Smooth muscle cell (in vitro differentiated cells): ENCODE measurements around the gene SPEN. TPM values are rescaled to one million over a fixed set of nuclear protein-coding genes. Genes with fewer than 3 reads are reported as not detected.

Source experiments
- DNase-seq: peaks from one replicate; lab custom pipeline; 2025; ENCODE audit not compliant: unreplicated experiment; lab: John Stamatoyannopoulos, UW
- H2AFZ ChIP-seq: fragments of 200-600 bp; sonication (generic); 2 replicates; pipeline ENCODE4 v1.6.0; 2016; ENCODE audit warnings: antibody characterized with exemption, low read depth, mild to moderate bottlenecking
- H3F3A ChIP-seq: fragments of 200-600 bp; sonication (generic); 2 replicates; pipeline ENCODE4 v1.6.0; 2017; ENCODE audit warnings: antibody characterized with exemption, low read depth
- H3K27ac ChIP-seq: fragments of 200-600 bp; sonication (generic); 2 replicates; pipeline ENCODE4 v1.5.1; 2016; ENCODE audit warnings: low read depth, mild to moderate bottlenecking
- H3K27me3 ChIP-seq: fragments of 200-600 bp; sonication (generic); 2 replicates; pipeline ENCODE4 v1.6.1; 2016; ENCODE audit warnings: low read depth, mild to moderate bottlenecking
- H3K36me3 ChIP-seq: fragments of 200-600 bp; sonication (generic); 2 replicates; pipeline ENCODE4 v1.5.1; 2016; ENCODE audit warnings: low read depth
- H3K4me1 ChIP-seq: fragments of 200-600 bp; sonication (generic); 2 replicates; pipeline ENCODE4 v1.5.1; 2016; ENCODE audit warnings: low read depth
- H3K4me2 ChIP-seq: fragments of 200-600 bp; sonication (generic); 2 replicates; pipeline ENCODE4 v1.6.0; 2016; ENCODE audit warnings: mild to moderate bottlenecking
- H3K4me3 ChIP-seq: fragments of 200-600 bp; sonication (generic); 2 replicates; pipeline ENCODE4 v1.5.1; 2016; ENCODE audit warnings: mild to moderate bottlenecking
- H3K79me2 ChIP-seq: fragments of 200-600 bp; sonication (generic); 2 replicates; pipeline ENCODE4 v1.6.0; 2016; ENCODE audit warnings: low read depth, mild to moderate bottlenecking
- H3K9ac ChIP-seq: fragments of 200-600 bp; sonication (generic); 2 replicates; pipeline ENCODE4 v1.6.0; 2016; ENCODE audit warnings: low read depth
- H3K9me3 ChIP-seq: fragments of 200-600 bp; sonication (generic); replicated peaks from 2 replicates; pipeline ENCODE4 v1.5.1; 2016; ENCODE audit warnings: low read depth
- H4K20me1 ChIP-seq: fragments of 200-600 bp; sonication (generic); 2 replicates; pipeline ENCODE4 v1.6.0; 2016; ENCODE audit warnings: low read depth
- CTCF ChIP-seq: fragments of 200-600 bp; sonication (generic); IDR thresholded peaks from 2 replicates; pipeline ENCODE4 v1.5.1; 2017; ENCODE audit warnings: borderline replicate concordance, mild to moderate bottlenecking, antibody characterized with exemption; ENCODE audit not compliant: insufficient read depth, poor library complexity, severe bottlenecking
- WGBS: methylation state at CpG from one replicate; pipeline ENCODE4 v1.1.7; 2016; ENCODE audit warnings: low lambda C conversion rate; 5-methylcytosine and 5-hydroxymethylcytosine counted together
- polyA plus RNA-seq: library from polyadenylated mRNA; unstranded; fragments of >200 nt; fragmentation: Nextera tagmentation; extraction: Ambion mirVana; gene quantifications from 2 replicates; pipeline ENCODE4 v1.2.1, GENCODE V29; 2016
- total RNA-seq: library from RNA; depleted of rRNA; stranded (reverse); fragments of >200 nt; gene quantifications from 2 replicates; pipeline ENCODE4 v1.2.3, GENCODE V29; 2014

Gene SPEN
- total and polyA plus RNA-seq, 2 experiments from 2014 or later, result 10.6 to 28.7 TPM

- H3K27me3 ChIP-seq, result no peaks in the 10 kb centered on the region
- H3K36me3 ChIP-seq, result no peaks in the 10 kb centered on the region
- no peak overlapping the region for H3K4me2 ChIP-seq
- H3K27ac ChIP-seq, result no peak overlapping the region
- H3K4me1 ChIP-seq, result no peaks in the 10 kb centered on the region
- 94% methylated on average over 5 of the region's 5 CpGs for WGBS
- peaks cover 87% of the 10 kb centered on the region for H4K20me1 ChIP-seq
- H3K9ac ChIP-seq, result no peak overlapping the region
- H3F3A ChIP-seq, result no peaks in the 10 kb centered on the region
- TF ChIP-seq CTCF, result no peak
- DNase-seq, result no peak
- H2AFZ ChIP-seq, result no peak overlapping the region
- no peaks in the 10 kb centered on the region for H3K9me3 ChIP-seq
- no peak overlapping the region for H3K4me3 ChIP-seq
- peaks cover 96% of the 10 kb centered on the region for H3K79me2 ChIP-seq
Observed at GRCh38 chr1:15856888-15857287, 9.4 kb downstream of the SPEN start.

- Histone ChIP-seq H3K4me3 (no peak overlapping the region), H4K20me1 (peaks cover 91% of the 10 kb centered on the region), H3K27ac (no peak overlapping the region), H3K9ac (no peak overlapping the region), H3K4me2 (no peak overlapping the region), H3K4me1 (no peaks in the 10 kb centered on the region), H3K27me3 (no peaks in the 10 kb centered on the region), H3F3A (no peaks in the 10 kb centered on the region), H3K36me3 (no peaks in the 10 kb centered on the region), H3K9me3 (no peaks in the 10 kb centered on the region), H3K79me2 (peaks cover 96% of the 10 kb centered on the region), H2AFZ (no peak overlapping the region)
- WGBS, result 93% methylated on average over 6 of the region's 6 CpGs
- DNase-seq, result no peak
- TF ChIP-seq CTCF, result no peak
Observed at GRCh38 chr1:15858069-15858670, 10.7 kb downstream of the SPEN start.

GRCh38 chr1:15858672-15859372 lies 11.3 kb downstream of the SPEN start:
- H3K4me1 ChIP-seq, result no peaks in the 10 kb centered on the region
- no peak for DNase-seq
- H3K27ac ChIP-seq, result no peak overlapping the region
- no peaks in the 10 kb centered on the region for H3K36me3 ChIP-seq
- H3K79me2 ChIP-seq, result peaks cover 96% of the 10 kb centered on the region
- H4K20me1 ChIP-seq, result peaks cover 91% of the 10 kb centered on the region
- no peak overlapping the region for H3K9ac ChIP-seq
- H3F3A ChIP-seq, result no peaks in the 10 kb centered on the region
- WGBS, result over 99% methylated on average over 8 of the region's 8 CpGs
- H3K4me2 ChIP-seq, result no peak overlapping the region
- H3K9me3 ChIP-seq, result no peaks in the 10 kb centered on the region
- TF ChIP-seq CTCF, result no peak
- no peak overlapping the region for H3K4me3 ChIP-seq
- no peak overlapping the region for H2AFZ ChIP-seq
- no peaks in the 10 kb centered on the region for H3K27me3 ChIP-seq
